Head of caudate nucleus (tissue), 42 donors: ENCODE results near the gene ZGLP1.
A peak's percentile ranks its signal among the peaks of the same experiment; 100 is the strongest.
"Not testable (repeated sequence)": the region's sequence is repeated elsewhere in the genome, so short reads cannot be mapped to it uniquely, and the experiment has no call there.

Source experiments
- DNase-seq, 42 donors: peaks; one replicate each; pipeline versions ENCODE4 v3.0.0 to v3.0.0-alpha.2; 2020 to 2021; ENCODE audit warnings: mixed read lengths in 7 of 42
- intact Hi-C: fragments of 100-400 bp; cut with DNase I; formaldehyde crosslinking; loops from one replicate; pipeline ENCODE4 v1.15.0; 2022

The ZGLP1 gene

DNA sequence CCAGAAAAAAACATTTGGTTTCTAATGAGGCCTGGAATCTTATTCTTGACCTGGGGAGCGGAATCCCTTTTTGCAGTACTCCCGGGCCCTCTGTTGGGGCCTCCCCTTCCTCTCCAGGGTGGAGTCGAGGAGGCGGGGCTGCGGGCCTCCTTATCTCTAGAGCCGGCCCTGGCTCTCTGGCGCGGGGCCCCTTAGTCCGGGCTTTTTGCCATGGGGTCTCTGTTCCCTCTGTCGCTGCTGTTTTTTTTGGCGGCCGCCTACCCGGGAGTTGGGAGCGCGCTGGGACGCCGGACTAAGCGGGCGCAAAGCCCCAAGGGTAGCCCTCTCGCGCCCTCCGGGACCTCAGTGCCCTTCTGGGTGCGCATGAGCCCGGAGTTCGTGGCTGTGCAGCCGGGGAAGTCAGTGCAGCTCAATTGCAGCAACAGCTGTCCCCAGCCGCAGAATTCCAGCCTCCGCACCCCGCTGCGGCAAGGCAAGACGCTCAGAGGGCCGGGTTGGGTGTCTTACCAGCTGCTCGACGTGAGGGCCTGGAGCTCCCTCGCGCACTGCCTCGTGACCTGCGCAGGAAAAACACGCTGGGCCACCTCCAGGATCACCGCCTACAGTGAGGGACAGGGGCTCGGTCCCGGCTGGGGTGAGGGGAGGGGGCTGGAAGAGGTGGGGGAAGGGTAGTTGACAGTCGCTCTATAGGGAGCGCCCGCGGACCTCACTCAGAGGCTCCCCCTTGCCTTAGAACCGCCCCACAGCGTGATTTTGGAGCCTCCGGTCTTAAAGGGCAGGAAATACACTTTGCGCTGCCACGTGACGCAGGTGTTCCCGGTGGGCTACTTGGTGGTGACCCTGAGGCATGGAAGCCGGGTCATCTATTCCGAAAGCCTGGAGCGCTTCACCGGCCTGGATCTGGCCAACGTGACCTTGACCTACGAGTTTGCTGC lies 22.5 kb downstream of the ZGLP1 start, which contains the start of gene ICAM4:
ICAM4 (plus strand) TSS at position 153 of the 935 bp plus-strand sequence; CDS start at position 211, 58 bp downstream.
- no peak for DNase-seq
- intact Hi-C loops, result no loop called here

DNA sequence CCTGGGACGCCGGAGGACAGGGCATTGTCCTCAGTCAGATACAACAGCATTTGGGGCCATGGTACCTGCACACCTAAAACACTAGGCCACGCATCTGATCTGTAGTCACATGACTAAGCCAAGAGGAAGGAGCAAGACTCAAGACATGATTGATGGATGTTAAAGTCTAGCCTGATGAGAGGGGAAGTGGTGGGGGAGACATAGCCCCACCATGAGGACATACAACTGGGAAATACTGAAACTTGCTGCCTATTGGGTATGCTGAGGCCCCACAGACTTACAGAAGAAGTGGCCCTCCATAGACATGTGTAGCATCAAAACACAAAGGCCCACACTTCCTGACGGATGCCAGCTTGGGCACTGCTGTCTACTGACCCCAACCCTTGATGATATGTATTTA lies 24.2 kb downstream of the ZGLP1 start:
- intact Hi-C loops, result no loop called here
- DNase-seq, result no peak

DNA sequence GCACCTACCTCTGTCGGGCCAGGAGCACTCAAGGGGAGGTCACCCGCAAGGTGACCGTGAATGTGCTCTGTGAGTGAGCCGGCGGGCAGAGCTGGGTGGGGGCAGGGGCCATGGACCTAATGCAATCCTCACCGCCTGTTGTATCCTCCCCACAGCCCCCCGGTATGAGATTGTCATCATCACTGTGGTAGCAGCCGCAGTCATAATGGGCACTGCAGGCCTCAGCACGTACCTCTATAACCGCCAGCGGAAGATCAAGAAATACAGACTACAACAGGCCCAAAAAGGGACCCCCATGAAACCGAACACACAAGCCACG lies 24.7 kb downstream of the ZGLP1 start:
- intact Hi-C loops, result no loop called here
- DNase-seq, result no peak

GRCh38 chr19:10284065-10284959 lies 25.3 kb downstream of the ZGLP1 start:
- intact Hi-C loops, result no loop called here
- no peak for DNase-seq

GRCh38 chr19:10283301-10284064 lies 26.1 kb downstream of the ZGLP1 start:
- no peak for DNase-seq
- intact Hi-C loops, result no loop called here

DNA sequence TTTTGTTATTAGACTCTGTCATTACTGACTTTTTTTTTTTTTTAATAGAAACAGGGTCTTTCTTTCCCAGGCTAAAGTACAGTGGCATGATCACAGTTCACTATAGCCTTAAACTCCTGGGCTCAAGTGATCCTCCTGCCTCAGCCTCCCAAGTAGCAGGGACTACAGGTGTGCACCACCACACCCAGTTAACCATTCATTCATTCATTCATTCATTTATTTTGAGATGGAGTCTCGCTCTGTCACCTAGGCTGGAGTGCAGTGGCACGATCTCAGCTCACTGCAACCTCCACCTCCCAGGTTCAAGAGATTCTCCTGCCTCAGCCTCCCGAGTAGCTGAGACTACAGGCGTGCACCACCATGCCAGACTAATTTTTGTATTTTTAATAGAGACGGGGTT lies 27.6 kb downstream of the ZGLP1 start:
- DNase-seq, intact Hi-C loops: not testable (repeated sequence)

DNA sequence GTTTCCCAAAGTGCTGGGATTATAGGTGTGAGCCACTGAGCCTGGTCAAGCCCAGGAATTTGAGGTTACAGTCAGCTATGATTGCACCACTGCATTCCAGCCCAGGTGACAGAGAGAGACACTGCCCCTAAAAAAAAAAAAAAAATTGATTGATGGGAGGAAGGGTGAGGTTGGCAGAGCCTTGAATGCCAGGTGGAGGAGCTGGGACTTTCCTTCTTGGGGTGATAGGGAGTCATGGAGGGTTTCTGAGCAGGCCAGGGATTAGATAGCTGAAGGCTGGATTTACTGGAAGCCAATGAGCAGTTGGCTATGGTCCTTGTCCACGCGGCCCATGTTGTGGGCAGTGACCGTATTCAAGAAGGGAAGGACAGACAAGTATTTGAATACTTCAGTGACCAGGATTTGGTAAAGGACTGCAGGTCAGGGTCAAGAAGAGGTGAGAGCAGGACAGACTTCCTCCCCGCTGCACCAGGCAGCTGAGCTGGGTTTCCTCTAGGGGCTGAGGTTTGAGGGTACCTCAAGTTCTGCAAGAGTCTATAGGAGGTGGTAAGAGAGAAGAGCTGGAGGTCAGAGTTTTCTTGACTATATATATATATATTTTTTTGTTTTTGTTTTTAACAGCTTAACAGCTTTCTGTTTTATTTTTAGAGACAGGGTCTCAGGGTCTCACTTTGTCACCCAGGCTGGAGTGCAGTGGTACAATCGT lies 29.7 kb downstream of the ZGLP1 start:
- no peak for DNase-seq
- intact Hi-C loops, result no loop called here

DNA sequence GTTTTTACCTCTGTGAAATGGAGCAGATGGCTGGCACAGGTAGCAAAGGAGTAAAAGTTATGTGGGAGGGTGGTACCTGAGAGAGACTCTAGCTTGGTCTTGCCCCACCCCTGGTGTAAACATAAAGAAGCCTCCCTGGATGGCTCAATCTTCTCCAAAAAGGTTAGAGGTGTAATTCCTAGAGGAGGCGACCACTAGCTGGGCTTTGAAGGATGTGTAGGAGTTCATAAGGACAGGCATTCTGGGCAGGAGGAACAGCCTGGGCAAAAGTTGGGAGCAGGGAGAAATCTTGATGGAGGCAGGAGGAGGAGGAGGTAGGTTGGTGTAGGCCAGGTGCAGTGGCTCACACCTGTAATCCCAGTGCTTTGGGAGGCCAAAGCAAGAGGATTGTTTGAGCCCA lies 30.7 kb downstream of the ZGLP1 start:
- intact Hi-C loops, result no loop called here
- DNase-seq, result no peak

GRCh38 chr19:10277795-10278589 lies 31.6 kb downstream of the ZGLP1 start:
- intact Hi-C loops, result no loop called here
- no peak for DNase-seq

DNA sequence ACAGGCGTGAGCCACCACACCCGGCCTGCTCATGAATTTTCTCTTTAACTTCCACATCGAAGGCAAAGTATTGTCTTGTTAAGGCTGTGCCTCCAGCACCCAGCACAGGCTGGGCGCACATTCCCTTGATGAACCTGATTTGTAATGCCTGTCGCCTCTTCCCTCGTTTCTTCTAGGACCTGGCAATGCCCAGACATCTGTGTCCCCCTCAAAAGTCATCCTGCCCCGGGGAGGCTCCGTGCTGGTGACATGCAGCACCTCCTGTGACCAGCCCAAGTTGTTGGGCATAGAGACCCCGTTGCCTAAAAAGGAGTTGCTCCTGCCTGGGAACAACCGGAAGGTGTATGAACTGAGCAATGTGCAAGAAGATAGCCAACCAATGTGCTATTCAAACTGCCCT lies 35.0 kb downstream of the ZGLP1 start:
- no peak for DNase-seq
- intact Hi-C loops, result no loop called here

GRCh38 chr19:10271543-10272086 lies 38.0 kb downstream of the ZGLP1 start:
- intact Hi-C loops, result no loop called here
- DNase-seq, result peak in 1 of 42 donors; percentile 16

- intact Hi-C loops, result no loop called here
Measured at GRCh38 chr19:10270616-10271394, 38.8 kb downstream of the ZGLP1 start, which contains the start of gene ICAM1. TSS of gene ICAM1 (plus strand) at chr19:10271120. CDS start at chr19:10271160, 40 bp downstream.

DNA sequence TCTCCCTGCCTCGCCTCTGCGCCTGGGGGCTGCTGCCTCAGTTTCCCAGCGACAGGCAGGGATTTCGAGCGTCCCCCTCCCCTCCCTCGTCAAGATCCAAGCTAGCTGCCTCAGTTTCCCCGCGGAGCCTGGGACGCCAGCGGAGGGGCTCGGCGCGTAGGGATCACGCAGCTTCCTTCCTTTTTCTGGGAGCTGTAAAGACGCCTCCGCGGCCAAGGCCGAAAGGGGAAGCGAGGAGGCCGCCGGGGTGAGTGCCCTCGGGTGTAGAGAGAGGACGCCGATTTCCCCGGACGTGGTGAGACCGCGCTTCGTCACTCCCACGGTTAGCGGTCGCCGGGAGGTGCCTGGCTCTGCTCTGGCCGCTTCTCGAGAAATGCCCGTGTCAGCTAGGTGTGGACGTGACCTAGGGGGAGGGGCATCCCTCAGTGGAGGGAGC lies 39.4 kb downstream of the ZGLP1 start:
- intact Hi-C loops, result no loop called here
- DNase-seq, result peak in 33 of 42 donors; percentile 17 to 74 (median 46)

More at GRCh38 chr19:10270616-10271394, 38.8 kb downstream of the ZGLP1 start, which contains the start of gene ICAM1:
- peak in 28 of 42 donors; percentile 24 to 74 (median 53) for DNase-seq

DNA sequence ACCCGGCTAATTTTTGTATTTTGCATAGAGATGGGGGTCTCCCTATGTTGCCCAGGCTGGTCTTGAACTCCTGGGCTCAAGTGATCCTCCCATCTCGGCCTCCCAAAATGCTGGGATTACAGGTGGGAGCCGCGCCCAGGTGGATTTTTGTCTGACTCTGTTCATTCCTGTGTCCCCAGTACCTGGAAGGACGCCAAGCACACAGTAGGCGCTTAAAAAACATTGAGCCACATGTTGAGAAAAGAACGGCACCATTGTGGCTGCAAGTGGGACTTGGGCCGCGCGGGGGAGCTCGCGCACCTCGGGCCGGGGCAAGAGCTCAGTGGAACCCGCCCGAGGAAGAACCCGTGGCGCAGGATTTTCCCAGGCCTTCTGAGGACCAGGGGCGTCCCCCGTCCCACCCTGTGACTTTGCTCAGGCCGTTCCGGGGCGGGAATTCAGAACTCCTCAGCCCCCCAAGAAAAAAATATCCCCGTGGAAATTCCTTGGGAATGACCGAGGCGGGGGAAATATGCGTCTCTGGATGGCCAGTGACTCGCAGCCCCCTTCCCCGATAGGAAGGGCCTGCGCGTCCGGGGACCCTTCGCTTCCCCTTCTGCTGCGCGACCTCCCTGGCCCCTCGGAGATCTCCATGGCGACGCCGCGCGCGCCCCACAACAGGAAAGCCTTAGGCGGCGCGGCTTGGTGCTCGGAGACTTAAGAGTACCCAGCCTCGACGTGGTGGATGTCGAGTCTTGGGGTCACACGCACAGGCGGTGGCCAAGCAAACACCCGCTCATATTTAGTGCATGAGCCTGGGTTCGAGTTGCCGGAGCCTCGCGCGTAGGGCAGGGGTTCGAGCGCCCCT lies 40.1 kb downstream of the ZGLP1 start:
- peak; percentile 64 to 93 (median 84) for DNase-seq
- intact Hi-C loops, result loop anchor here (2.0 kb wide), 1 partner anchor 119 kb away; no protein-coding TSS in a partner anchor

DNA sequence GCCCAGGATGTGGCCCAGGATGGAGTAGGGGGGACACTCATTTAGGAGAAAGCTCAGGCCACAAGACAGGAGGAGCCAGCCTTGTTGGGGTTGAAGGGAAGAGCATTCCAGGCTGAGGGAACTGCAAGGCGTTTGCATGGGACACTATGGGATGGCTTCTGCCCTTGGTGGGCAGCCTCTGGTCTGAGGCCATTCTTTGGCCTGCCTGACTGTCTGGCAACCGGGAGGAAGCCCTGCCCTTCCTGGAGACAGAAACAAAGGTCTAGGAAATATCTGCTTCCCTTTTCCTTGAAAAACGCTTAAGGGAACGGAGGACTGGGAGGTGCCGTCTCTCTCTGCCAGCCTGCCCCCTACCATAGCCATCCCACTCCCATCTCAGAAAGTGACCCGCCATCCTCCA lies 41.5 kb downstream of the ZGLP1 start:
- no peak for DNase-seq
- intact Hi-C loops, result loop anchor here (2.0 kb wide), 1 partner anchor 121 kb away; no protein-coding TSS in a partner anchor
